Gastrocnemius medialis (tissue), 4 donors: ENCODE measurements around the gene ARHGAP15.

ENCODE experiments used
- POLR2A ChIP-seq, 2 donors: fragments of 450-650 bp; IDR thresholded peaks; one replicate each; pipeline ENCODE4 v1.6.1; 2017; ENCODE audit warnings: antibody characterized with exemption in 2 of 2, mild to moderate bottlenecking in 2 of 2, moderate library complexity in 2 of 2
- TF ChIP-seq, protein P1 (sequence below), 5 experiments: fragments of 450-650 bp in 3 of 5; fragments of 200-600 bp in 2 of 5; sonication (generic) in 2 of 5; IDR thresholded peaks in 4 of 5; conservative IDR thresholded peaks in 1 of 5; 1 replicate in 4 of 5; 2 replicates in 1 of 5; pipeline ENCODE4 v1.5.1; 2016 to 2019; ENCODE audit warnings: antibody characterized with exemption in 5 of 5, mild to moderate bottlenecking in 3 of 5, moderate library complexity in 3 of 5

- TF ChIP-seq, protein P1, sequence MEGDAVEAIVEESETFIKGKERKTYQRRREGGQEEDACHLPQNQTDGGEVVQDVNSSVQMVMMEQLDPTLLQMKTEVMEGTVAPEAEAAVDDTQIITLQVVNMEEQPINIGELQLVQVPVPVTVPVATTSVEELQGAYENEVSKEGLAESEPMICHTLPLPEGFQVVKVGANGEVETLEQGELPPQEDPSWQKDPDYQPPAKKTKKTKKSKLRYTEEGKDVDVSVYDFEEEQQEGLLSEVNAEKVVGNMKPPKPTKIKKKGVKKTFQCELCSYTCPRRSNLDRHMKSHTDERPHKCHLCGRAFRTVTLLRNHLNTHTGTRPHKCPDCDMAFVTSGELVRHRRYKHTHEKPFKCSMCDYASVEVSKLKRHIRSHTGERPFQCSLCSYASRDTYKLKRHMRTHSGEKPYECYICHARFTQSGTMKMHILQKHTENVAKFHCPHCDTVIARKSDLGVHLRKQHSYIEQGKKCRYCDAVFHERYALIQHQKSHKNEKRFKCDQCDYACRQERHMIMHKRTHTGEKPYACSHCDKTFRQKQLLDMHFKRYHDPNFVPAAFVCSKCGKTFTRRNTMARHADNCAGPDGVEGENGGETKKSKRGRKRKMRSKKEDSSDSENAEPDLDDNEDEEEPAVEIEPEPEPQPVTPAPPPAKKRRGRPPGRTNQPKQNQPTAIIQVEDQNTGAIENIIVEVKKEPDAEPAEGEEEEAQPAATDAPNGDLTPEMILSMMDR (IDR thresholded peaks at IDR 0.05 in 4 of 5, conservative IDR thresholded peaks at IDR 0.05 in 1 of 5): no peak
- TF ChIP-seq POLR2A (IDR thresholded peaks at IDR 0.05): no peak
These were observed 369.8 kb downstream of the ARHGAP15 start for GRCh38 chr2:143499061-143499460.
